AML-193 (cell line): Measurements from ENCODE around the gene FRMPD4.
"Not testable (repeated sequence)": the region's sequence is repeated elsewhere in the genome, so short reads cannot be mapped to it uniquely, and the experiment has no call there.

Experiments used
- DNase-seq, 2 experiments: peaks; one replicate each; lab custom pipeline; 2025; lab: John Stamatoyannopoulos, UW

Gene FRMPD4

GRCh38 chrX:12441381-12442128, 303.3 kb downstream of the FRMPD4 start:
- no peak for DNase-seq

- no peak for DNase-seq
These were observed 305.3 kb downstream of the FRMPD4 start for GRCh38 chrX:12443534-12444098.

- no peak for DNase-seq
These were observed 308.2 kb downstream of the FRMPD4 start for GRCh38 chrX:12446342-12447075.

- no peak for DNase-seq
These were observed 309.3 kb downstream of the FRMPD4 start for GRCh38 chrX:12447448-12448064.

GRCh38 chrX:12452268-12452667, 314.0 kb downstream of the FRMPD4 start:
- no peak for DNase-seq

- no peak for DNase-seq
These were observed 322.7 kb downstream of the FRMPD4 start for GRCh38 chrX:12460929-12461328.

- no peak for DNase-seq
These were observed 324.8 kb downstream of the FRMPD4 start for GRCh38 chrX:12463052-12463451.

- DNase-seq: no peak
These were observed 325.6 kb downstream of the FRMPD4 start for GRCh38 chrX:12463873-12464272.

- no peak for DNase-seq
These were observed 329.0 kb downstream of the FRMPD4 start for GRCh38 chrX:12467321-12467720.

- no peak for DNase-seq
These were observed 331.0 kb downstream of the FRMPD4 start for GRCh38 chrX:12469296-12469695.

GRCh38 chrX:12471061-12471460, 332.8 kb downstream of the FRMPD4 start:
- no peak for DNase-seq

- no peak for DNase-seq
These were observed 342.7 kb downstream of the FRMPD4 start for GRCh38 chrX:12480956-12481355.

GRCh38 chrX:12488220-12488619, 349.9 kb downstream of the FRMPD4 start:
- DNase-seq: no peak

GRCh38 chrX:12488771-12489170, 350.5 kb downstream of the FRMPD4 start:
- no peak for DNase-seq

- no peak for DNase-seq
These were observed 351.1 kb downstream of the FRMPD4 start for GRCh38 chrX:12489341-12489740.

GRCh38 chrX:12494400-12495138, 356.3 kb downstream of the FRMPD4 start:
- DNase-seq: no peak

- no peak for DNase-seq
These were observed 358.1 kb downstream of the FRMPD4 start for GRCh38 chrX:12496343-12496742.

GRCh38 chrX:12497832-12498591, 359.7 kb downstream of the FRMPD4 start:
- no peak for DNase-seq

- no peak for DNase-seq
These were observed 366.9 kb downstream of the FRMPD4 start for GRCh38 chrX:12505127-12505526.

GRCh38 chrX:12515384-12515783, 377.1 kb downstream of the FRMPD4 start:
- not testable (repeated sequence) for DNase-seq

GRCh38 chrX:12526306-12526705, 388.0 kb downstream of the FRMPD4 start:
- no peak for DNase-seq
